Right lobe of liver (tissue), 4 donors: ENCODE measurements around the gene KRTAP10-11.

ENCODE experiments used
- CTCF ChIP-seq, 4 donors: fragments of 200-600 bp in 3 of 4; fragments of 450-650 bp in 1 of 4; IDR thresholded peaks; one replicate each; pipeline versions ENCODE4 v1.5.1 to v1.8.0; 2016 to 2022; ENCODE audit warnings: antibody characterized with exemption in 4 of 4, mild to moderate bottlenecking in 2 of 4
- POLR2A ChIP-seq: fragments of 450-650 bp; IDR thresholded peaks from one replicate; pipeline ENCODE4 v1.6.1; 2017; ENCODE audit warnings: antibody characterized with exemption, mild to moderate bottlenecking
- donor health status: DM: no; HTN: no; CAD: no.
- donor health status: DM: no; HTN: no; CAD: no.
- donor health status: DM: no; HTN: yes; CAD: no.

GRCh38 chr21:44626262-44626661 is 20.0 kb upstream of the KRTAP10-11 start:
- TF ChIP-seq POLR2A (no peak), CTCF (IDR thresholded peaks at IDR 0.05) (no peak)
